HEK293 (cell line): ENCODE data around the gene RGS4.

Experiments used
- CTCF ChIA-PET: fragments of 350-600 bp; formaldehyde crosslinking; extraction: SDS; loops from one replicate; lab custom pipeline; 2021; ENCODE audit warnings: antibody characterized with exemption; lab: Yijun Ruan, JAX
- POLR2A ChIA-PET: fragments of 300-600 bp; formaldehyde crosslinking; extraction: SDS; loops from one replicate; lab custom pipeline; 2020; ENCODE audit warnings: antibody characterized with exemption, inconsistent platforms; lab: Yijun Ruan, JAX
- H3K27ac ChIP-seq: fragments of 200-500 bp; sonication (Bioruptor generic); 2 replicates; pipeline ENCODE4 v1.5.1; 2014; ENCODE audit warnings: low read depth, low read length, control low read depth, inconsistent platforms; ENCODE audit errors: extremely low read depth
- H3K36me3 ChIP-seq, 2 experiments: fragments of 200-500 bp in 1 of 2; sonication (Bioruptor generic) in 1 of 2; 1 replicate in 1 of 2; 2 replicates in 1 of 2; pipeline ENCODE4 v1.5.1; 2014 to 2017; ENCODE audit warnings: inconsistent platforms in 2 of 2, low read length in 2 of 2; ENCODE audit not compliant: control insufficient read depth in 2 of 2, insufficient read depth in 1 of 2
- H3K4me1 ChIP-seq: fragments of 200-500 bp; sonication (Bioruptor generic); 2 replicates; pipeline ENCODE4 v1.5.1; 2014; ENCODE audit warnings: mild to moderate bottlenecking, low read length, inconsistent platforms; ENCODE audit not compliant: control insufficient read depth, insufficient read depth
- H3K4me3 ChIP-seq: 2 replicates; pipeline ENCODE4 v1.5.1; 2011; ENCODE audit warnings: low read depth, mild to moderate bottlenecking, control low read depth, low read length, moderate library complexity
- H3K9me3 ChIP-seq: fragments of 200-500 bp; sonication (Bioruptor generic); 2 replicates; pipeline ENCODE4 v1.5.1; 2014; ENCODE audit warnings: low read depth, low read length, inconsistent platforms; ENCODE audit not compliant: control insufficient read depth, insufficient read depth
- MEIS1 ChIP-seq: sonication (generic); formaldehyde crosslinking; IDR thresholded peaks from 2 replicates; pipeline ENCODE4 v1.8.1; 2022; ENCODE audit warnings: missing genetic modification reagents, mild to moderate bottlenecking, borderline replicate concordance
- WT1 ChIP-seq: fragments of 450-650 bp; formaldehyde crosslinking; IDR thresholded peaks from 2 replicates; pipeline ENCODE4 v1.5.1; 2016; ENCODE audit warnings: missing biosample characterization, missing genetic modification characterization
- ZFHX2 ChIP-seq: fragments of 450-650 bp; formaldehyde crosslinking; conservative IDR thresholded peaks from 2 replicates; pipeline ENCODE4 v1.5.1; 2016; ENCODE audit warnings: missing biosample characterization, missing genetic modification characterization
- ZFP3 ChIP-seq: fragments of 450-650 bp; formaldehyde crosslinking; IDR thresholded peaks from 2 replicates; pipeline ENCODE4 v1.5.1; 2016; ENCODE audit warnings: low read depth, missing biosample characterization, missing genetic modification characterization
- ZNF121 ChIP-seq: fragments of 450-650 bp; formaldehyde crosslinking; IDR thresholded peaks from 2 replicates; pipeline ENCODE4 v1.5.1; 2016; ENCODE audit warnings: missing biosample characterization, missing genetic modification characterization
- ZNF174 ChIP-seq: fragments of 450-650 bp; formaldehyde crosslinking; IDR thresholded peaks from 2 replicates; pipeline ENCODE4 v1.5.0; 2017; ENCODE audit warnings: missing biosample characterization, mild to moderate bottlenecking, missing genetic modification characterization
- ZNF175 ChIP-seq: fragments of 450-650 bp; formaldehyde crosslinking; IDR thresholded peaks from 2 replicates; pipeline ENCODE4 v1.5.1; 2016; ENCODE audit warnings: missing biosample characterization, missing genetic modification characterization
- ZNF221 ChIP-seq: fragments of 450-650 bp; formaldehyde crosslinking; IDR thresholded peaks from 2 replicates; pipeline ENCODE4 v1.5.1; 2017; ENCODE audit warnings: missing biosample characterization, missing genetic modification characterization, borderline replicate concordance
- ZNF501 ChIP-seq: fragments of 450-650 bp; formaldehyde crosslinking; IDR thresholded peaks from 2 replicates; pipeline ENCODE4 v1.5.1; 2016; ENCODE audit warnings: missing biosample characterization, missing genetic modification characterization
- ZNF514 ChIP-seq: fragments of 450-650 bp; formaldehyde crosslinking; IDR thresholded peaks from 2 replicates; pipeline ENCODE4 v1.5.1; 2016; ENCODE audit warnings: missing biosample characterization, missing genetic modification characterization
- ZNF530 ChIP-seq: fragments of 450-650 bp; formaldehyde crosslinking; IDR thresholded peaks from 2 replicates; pipeline ENCODE4 v1.5.1; 2016; ENCODE audit warnings: low read depth, missing biosample characterization, missing genetic modification characterization
- ZNF677 ChIP-seq: fragments of 450-650 bp; IDR thresholded peaks from 2 replicates; pipeline ENCODE4 v1.5.0; 2018; ENCODE audit warnings: missing biosample characterization, mild to moderate bottlenecking, missing genetic modification characterization, moderate library complexity
- TF ChIP-seq, protein P1 (sequence below): fragments of 450-650 bp; formaldehyde crosslinking; IDR thresholded peaks from 2 replicates; pipeline ENCODE4 v1.5.1; 2016; ENCODE audit warnings: missing biosample characterization, missing genetic modification characterization, borderline replicate concordance
- TF ChIP-seq, protein P2 (sequence below): fragments of 450-650 bp; formaldehyde crosslinking; IDR thresholded peaks from 2 replicates; pipeline ENCODE4 v1.5.1; 2016; ENCODE audit warnings: missing biosample characterization, missing genetic modification characterization
- TF ChIP-seq, protein P3 (sequence below): fragments of 450-650 bp; formaldehyde crosslinking; IDR thresholded peaks from 2 replicates; pipeline ENCODE4 v1.5.1; 2016; ENCODE audit warnings: missing biosample characterization, missing genetic modification characterization
- TF ChIP-seq, protein P4 (sequence below): fragments of 450-650 bp; formaldehyde crosslinking; IDR thresholded peaks from 2 replicates; pipeline ENCODE4 v1.5.1; 2016; ENCODE audit warnings: missing biosample characterization, missing genetic modification characterization
- TF ChIP-seq, protein P5 (sequence below): fragments of 450-650 bp; formaldehyde crosslinking; IDR thresholded peaks from 2 replicates; pipeline ENCODE4 v1.5.1; 2016; ENCODE audit warnings: missing biosample characterization, missing genetic modification characterization

RGS4 gene

DNA sequence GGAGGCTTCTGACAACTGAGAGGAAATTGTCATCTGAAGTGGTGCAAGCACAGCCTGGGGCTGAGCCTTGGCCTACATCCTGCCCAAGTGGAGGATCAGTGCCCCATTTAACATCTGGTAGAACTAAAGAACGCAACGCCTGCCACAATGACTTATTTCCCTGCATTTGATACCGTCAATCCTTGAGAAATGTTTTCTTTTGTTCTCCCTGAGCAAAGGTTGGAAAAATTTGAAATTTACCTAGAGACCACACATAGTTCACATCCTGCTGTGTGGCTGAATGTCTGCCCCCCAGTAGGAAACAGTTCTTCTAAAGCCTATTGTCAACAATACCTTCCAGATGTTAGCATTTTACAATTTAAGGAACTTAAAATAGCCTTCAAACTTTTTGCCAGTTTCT lies 5.6 kb upstream of the RGS4 start (continued):
- TF ChIP-seq, protein P1, sequence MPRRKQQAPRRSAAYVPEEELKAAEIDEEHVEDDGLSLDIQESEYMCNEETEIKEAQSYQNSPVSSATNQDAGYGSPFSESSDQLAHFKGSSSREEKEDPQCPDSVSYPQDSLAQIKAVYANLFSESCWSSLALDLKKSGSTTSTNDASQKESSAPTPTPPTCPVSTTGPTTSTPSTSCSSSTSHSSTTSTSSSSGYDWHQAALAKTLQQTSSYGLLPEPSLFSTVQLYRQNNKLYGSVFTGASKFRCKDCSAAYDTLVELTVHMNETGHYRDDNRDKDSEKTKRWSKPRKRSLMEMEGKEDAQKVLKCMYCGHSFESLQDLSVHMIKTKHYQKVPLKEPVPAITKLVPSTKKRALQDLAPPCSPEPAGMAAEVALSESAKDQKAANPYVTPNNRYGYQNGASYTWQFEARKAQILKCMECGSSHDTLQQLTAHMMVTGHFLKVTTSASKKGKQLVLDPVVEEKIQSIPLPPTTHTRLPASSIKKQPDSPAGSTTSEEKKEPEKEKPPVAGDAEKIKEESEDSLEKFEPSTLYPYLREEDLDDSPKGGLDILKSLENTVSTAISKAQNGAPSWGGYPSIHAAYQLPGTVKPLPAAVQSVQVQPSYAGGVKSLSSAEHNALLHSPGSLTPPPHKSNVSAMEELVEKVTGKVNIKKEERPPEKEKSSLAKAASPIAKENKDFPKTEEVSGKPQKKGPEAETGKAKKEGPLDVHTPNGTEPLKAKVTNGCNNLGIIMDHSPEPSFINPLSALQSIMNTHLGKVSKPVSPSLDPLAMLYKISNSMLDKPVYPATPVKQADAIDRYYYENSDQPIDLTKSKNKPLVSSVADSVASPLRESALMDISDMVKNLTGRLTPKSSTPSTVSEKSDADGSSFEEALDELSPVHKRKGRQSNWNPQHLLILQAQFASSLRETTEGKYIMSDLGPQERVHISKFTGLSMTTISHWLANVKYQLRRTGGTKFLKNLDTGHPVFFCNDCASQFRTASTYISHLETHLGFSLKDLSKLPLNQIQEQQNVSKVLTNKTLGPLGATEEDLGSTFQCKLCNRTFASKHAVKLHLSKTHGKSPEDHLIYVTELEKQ (tag by site-specific recombination) = no peak

DNA sequence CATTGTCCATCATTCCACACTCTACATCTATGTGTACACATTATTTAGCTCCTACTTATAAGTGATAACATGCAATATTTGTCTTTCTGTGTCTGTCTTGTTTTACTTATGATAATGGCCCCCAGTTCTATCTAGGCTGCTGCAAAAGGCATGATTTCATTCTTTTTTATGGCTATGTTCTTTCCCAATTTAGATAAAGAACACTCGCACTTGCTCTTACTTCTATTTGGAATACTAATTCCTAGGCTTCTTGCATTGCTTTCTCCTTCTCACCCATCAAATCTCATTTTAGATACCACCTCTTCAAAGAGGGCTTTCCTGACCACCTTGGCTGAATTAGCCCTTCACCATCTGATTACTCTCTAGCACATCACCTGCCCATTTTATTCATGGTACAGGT lies 3.0 kb upstream of the RGS4 start:
- POLR2A ChIA-PET = no interaction called here
- no peaks in the 10 kb centered on the region for H3K9me3 ChIP-seq
- TF ChIP-seq, protein P2, sequence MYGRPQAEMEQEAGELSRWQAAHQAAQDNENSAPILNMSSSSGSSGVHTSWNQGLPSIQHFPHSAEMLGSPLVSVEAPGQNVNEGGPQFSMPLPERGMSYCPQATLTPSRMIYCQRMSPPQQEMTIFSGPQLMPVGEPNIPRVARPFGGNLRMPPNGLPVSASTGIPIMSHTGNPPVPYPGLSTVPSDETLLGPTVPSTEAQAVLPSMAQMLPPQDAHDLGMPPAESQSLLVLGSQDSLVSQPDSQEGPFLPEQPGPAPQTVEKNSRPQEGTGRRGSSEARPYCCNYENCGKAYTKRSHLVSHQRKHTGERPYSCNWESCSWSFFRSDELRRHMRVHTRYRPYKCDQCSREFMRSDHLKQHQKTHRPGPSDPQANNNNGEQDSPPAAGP (tag by site-specific recombination) = no peak
- TF ChIP-seq, protein P3, sequence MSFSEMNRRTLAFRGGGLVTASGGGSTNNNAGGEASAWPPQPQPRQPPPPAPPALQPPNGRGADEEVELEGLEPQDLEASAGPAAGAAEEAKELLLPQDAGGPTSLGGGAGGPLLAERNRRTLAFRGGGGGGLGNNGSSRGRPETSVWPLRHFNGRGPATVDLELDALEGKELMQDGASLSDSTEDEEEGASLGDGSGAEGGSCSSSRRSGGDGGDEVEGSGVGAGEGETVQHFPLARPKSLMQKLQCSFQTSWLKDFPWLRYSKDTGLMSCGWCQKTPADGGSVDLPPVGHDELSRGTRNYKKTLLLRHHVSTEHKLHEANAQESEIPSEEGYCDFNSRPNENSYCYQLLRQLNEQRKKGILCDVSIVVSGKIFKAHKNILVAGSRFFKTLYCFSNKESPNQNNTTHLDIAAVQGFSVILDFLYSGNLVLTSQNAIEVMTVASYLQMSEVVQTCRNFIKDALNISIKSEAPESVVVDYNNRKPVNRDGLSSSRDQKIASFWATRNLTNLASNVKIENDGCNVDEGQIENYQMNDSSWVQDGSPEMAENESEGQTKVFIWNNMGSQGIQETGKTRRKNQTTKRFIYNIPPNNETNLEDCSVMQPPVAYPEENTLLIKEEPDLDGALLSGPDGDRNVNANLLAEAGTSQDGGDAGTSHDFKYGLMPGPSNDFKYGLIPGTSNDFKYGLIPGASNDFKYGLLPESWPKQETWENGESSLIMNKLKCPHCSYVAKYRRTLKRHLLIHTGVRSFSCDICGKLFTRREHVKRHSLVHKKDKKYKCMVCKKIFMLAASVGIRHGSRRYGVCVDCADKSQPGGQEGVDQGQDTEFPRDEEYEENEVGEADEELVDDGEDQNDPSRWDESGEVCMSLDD (tag by site-specific recombination) = no peak
- no peak for TF ChIP-seq WT1 (tag by site-specific recombination)
- TF ChIP-seq ZNF121 (tag by site-specific recombination) = no peak
- TF ChIP-seq ZNF175 (tag by site-specific recombination) = no peak
- no peak for TF ChIP-seq ZNF501 (tag by site-specific recombination)
- no peak for TF ChIP-seq ZNF221 (tag by site-specific recombination)
- TF ChIP-seq ZFHX2 (tag by site-specific recombination) = no peak
- TF ChIP-seq, protein P4, sequence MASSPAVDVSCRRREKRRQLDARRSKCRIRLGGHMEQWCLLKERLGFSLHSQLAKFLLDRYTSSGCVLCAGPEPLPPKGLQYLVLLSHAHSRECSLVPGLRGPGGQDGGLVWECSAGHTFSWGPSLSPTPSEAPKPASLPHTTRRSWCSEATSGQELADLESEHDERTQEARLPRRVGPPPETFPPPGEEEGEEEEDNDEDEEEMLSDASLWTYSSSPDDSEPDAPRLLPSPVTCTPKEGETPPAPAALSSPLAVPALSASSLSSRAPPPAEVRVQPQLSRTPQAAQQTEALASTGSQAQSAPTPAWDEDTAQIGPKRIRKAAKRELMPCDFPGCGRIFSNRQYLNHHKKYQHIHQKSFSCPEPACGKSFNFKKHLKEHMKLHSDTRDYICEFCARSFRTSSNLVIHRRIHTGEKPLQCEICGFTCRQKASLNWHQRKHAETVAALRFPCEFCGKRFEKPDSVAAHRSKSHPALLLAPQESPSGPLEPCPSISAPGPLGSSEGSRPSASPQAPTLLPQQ = no peak
- TF ChIP-seq ZNF174 (tag by site-specific recombination) = no peak
- no peak for TF ChIP-seq ZNF677
- TF ChIP-seq, all 188 proteins: peak for 0
- Histone ChIP-seq H3K27ac (no peak overlapping the region), H3K4me1 (no peaks in the 10 kb centered on the region), H3K36me3 (no peaks in the 10 kb centered on the region), H3K4me3 (no peak overlapping the region)
- CTCF ChIA-PET = interaction anchor here (0.9 to 1.2 kb wide), 3 partner anchors 212 to 253 kb away, joined by 3 to 4 read pairs (median 3); no protein-coding TSS in a partner anchor

DNA sequence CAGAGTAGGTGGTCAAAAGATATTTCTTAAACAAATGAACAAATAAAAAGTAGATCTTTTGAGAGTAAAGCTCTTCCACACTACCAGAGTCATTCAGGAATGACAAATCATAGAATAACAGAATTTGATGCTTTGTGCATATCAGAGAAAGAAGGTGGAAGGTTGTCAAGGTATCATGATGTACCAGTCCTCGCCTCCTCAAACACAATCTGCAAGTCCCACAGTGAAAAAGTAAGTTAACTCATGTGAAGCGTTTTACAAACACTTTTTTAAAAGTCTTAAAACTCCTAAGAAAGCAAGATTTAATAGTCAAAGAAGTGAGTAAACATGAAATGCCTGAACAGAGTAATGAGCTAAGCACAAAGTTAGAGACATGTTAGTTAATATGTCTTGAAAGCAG lies 2.5 kb upstream of the RGS4 start:
- no peaks in the 10 kb centered on the region for H3K9me3 ChIP-seq
- no peaks in the 10 kb centered on the region for H3K36me3 ChIP-seq
- TF ChIP-seq ZNF530 = no peak
- TF ChIP-seq MEIS1 (CRISPR knock-in tag) = no peak
- TF ChIP-seq ZFP3 (tag by site-specific recombination) = no peak
- no peak for TF ChIP-seq ZNF514 (tag by site-specific recombination)
- TF ChIP-seq, protein P5, sequence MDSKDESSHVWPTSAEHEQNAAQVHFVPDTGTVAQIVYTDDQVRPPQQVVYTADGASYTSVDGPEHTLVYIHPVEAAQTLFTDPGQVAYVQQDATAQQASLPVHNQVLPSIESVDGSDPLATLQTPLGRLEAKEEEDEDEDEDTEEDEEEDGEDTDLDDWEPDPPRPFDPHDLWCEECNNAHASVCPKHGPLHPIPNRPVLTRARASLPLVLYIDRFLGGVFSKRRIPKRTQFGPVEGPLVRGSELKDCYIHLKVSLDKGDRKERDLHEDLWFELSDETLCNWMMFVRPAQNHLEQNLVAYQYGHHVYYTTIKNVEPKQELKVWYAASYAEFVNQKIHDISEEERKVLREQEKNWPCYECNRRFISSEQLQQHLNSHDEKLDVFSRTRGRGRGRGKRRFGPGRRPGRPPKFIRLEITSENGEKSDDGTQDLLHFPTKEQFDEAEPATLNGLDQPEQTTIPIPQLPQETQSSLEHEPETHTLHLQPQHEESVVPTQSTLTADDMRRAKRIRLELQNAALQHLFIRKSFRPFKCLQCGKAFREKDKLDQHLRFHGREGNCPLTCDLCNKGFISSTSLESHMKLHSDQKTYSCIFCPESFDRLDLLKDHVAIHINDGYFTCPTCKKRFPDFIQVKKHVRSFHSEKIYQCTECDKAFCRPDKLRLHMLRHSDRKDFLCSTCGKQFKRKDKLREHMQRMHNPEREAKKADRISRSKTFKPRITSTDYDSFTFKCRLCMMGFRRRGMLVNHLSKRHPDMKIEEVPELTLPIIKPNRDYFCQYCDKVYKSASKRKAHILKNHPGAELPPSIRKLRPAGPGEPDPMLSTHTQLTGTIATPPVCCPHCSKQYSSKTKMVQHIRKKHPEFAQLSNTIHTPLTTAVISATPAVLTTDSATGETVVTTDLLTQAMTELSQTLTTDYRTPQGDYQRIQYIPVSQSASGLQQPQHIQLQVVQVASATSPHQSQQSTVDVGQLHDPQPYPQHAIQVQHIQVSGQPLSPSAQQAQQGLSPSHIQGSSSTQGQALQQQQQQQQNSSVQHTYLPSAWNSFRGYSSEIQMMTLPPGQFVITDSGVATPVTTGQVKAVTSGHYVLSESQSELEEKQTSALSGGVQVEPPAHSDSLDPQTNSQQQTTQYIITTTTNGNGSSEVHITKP = no peak
- POLR2A ChIA-PET = no interaction called here
- CTCF ChIA-PET = interaction anchor here (0.6 to 1.2 kb wide), 4 partner anchors 80 to 253 kb away, joined by 3 to 4 read pairs (median 3); no protein-coding TSS in a partner anchor
- no peaks in the 10 kb centered on the region for H3K4me1 ChIP-seq
- H3K27ac ChIP-seq = no peak overlapping the region
- H3K4me3 ChIP-seq = no peak overlapping the region
